ENCODE data around the gene HHAT. TPM values are rescaled to one million over a fixed set of nuclear protein-coding genes. Genes with fewer than 3 reads are reported as not detected.

HHAT gene
- total RNA-seq, 1 experiment from 2014 or later: 1.0 TPM

- no peaks in the 10 kb centered on the region; the same call in 1 of the 2 replicates for H3K27me3 ChIP-seq (ENCODE audit: control insufficient read depth, insufficient read depth, low read length)
- H3K4me3 ChIP-seq (ENCODE audit: insufficient read depth, low read depth, low read length): no peak overlapping the region
- no peak for DNase-seq
- H3K36me3 ChIP-seq (replicated peaks; ENCODE audit: control insufficient read depth, insufficient read depth, low read length): no peaks in the 10 kb centered on the region
These were observed 289.7 kb downstream of the HHAT start for GRCh38 chr1:210618369-210618768.

DNA sequence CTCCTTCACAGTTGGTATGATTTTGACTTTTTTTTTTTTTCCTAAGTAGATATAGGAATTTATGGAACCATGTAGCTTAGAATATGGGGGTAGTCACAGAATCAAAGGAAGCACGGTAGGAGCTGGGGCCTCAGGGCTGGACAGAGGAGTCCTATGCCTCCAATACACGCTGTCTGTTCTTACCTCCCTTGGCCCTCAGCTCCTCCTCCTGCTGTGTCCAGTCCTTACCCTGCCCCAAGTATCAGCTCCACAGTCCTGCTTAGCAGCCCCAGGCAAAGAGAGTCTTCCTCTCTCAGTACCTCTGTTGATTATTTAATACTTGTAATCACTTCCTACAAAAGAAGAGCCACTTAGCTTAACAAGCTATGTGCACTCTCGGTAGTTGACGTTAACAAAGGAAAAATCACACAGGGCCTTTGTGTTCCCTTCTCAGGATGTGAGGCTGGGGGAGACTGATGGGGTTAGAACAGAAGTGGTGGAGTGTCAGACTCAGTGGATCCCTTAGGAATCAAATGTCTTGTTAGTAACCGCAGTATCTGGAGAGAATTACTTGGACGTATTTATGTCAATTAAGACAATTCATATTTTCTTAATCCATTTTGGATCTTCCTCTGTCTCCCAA is 292.3 kb downstream of the HHAT start:
- H3K36me3 ChIP-seq (replicated peaks; ENCODE audit: control insufficient read depth, insufficient read depth, low read length): no peaks in the 10 kb centered on the region
- H3K4me3 ChIP-seq (ENCODE audit: insufficient read depth, low read depth, low read length): no peak overlapping the region
- H3K27me3 ChIP-seq (ENCODE audit: control insufficient read depth, insufficient read depth, low read length): no peaks in the 10 kb centered on the region; the same call in 1 of the 2 replicates
- no peak for DNase-seq

GRCh38 chr1:210621712-210622111 is 293.0 kb downstream of the HHAT start:
- Histone ChIP-seq H3K36me3 (replicated peaks; ENCODE audit: control insufficient read depth, insufficient read depth, low read length) (no peaks in the 10 kb centered on the region), H3K4me3 (ENCODE audit: insufficient read depth, low read depth, low read length) (no peak overlapping the region), H3K27me3 (ENCODE audit: control insufficient read depth, insufficient read depth, low read length) (no peaks in the 10 kb centered on the region; the same call in 1 of the 2 replicates)
- DNase-seq: no peak

- DNase-seq: no peak
- Histone ChIP-seq H3K27me3 (ENCODE audit: control insufficient read depth, insufficient read depth, low read length) (no peaks in the 10 kb centered on the region), H3K4me3 (ENCODE audit: insufficient read depth, low read depth, low read length) (no peak overlapping the region), H3K36me3 (replicated peaks; ENCODE audit: control insufficient read depth, insufficient read depth, low read length) (no peaks in the 10 kb centered on the region)
These were observed 296.0 kb downstream of the HHAT start for GRCh38 chr1:210624722-210625121.

GRCh38 chr1:210625715-210626114 is 297.0 kb downstream of the HHAT start:
- no peaks in the 10 kb centered on the region for H3K36me3 ChIP-seq (replicated peaks; ENCODE audit: control insufficient read depth, insufficient read depth, low read length)
- no peaks in the 10 kb centered on the region for H3K27me3 ChIP-seq (ENCODE audit: control insufficient read depth, insufficient read depth, low read length)
- no peak overlapping the region for H3K4me3 ChIP-seq (ENCODE audit: insufficient read depth, low read depth, low read length)
- DNase-seq: no peak

DNA sequence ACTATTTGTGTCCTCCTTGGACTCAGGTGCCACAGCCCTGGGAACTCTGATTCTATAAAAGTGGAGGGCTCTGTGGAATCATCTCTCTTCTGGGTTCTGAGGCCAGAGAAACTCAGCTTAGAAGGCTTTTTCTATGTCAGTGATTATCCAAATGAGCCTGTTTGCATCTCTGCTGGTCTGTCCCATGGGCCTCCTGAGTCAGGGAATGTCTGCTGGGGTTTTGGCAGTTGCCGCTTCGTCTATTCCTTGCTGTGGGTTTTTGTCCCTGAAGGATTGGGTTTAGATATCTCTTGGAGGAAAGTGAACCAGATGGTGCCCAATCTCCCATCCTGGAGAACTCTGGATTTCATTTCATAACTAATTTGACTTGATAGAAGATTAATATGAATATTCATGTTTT is 297.6 kb downstream of the HHAT start:
- DNase-seq: no peak
- H3K27me3 ChIP-seq (ENCODE audit: control insufficient read depth, insufficient read depth, low read length): no peaks in the 10 kb centered on the region
- H3K4me3 ChIP-seq (ENCODE audit: insufficient read depth, low read depth, low read length): no peak overlapping the region
- H3K36me3 ChIP-seq (replicated peaks; ENCODE audit: control insufficient read depth, insufficient read depth, low read length): no peaks in the 10 kb centered on the region

DNA sequence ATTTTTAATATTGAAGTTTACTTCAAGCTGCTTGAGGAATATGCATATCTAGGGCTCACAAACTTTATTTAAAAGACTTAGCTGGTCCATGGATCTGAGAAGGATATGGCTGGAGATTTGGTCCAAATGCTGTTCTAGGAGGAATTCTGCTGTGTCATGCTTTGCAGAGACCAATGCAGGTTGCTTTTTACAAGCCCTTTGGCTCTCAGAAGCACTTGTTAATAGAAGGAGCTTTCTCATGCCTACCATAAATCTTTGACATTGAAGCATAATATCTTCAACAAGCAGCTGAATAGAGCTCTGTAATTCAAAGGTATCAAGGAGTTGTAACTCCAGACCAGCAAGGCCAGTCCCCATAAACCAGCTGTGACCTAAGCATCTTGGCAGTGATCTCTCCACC is 299.1 kb downstream of the HHAT start:
- no peaks in the 10 kb centered on the region for H3K27me3 ChIP-seq (ENCODE audit: control insufficient read depth, insufficient read depth, low read length)
- no peaks in the 10 kb centered on the region for H3K36me3 ChIP-seq (replicated peaks; ENCODE audit: control insufficient read depth, insufficient read depth, low read length)
- H3K4me3 ChIP-seq (ENCODE audit: insufficient read depth, low read depth, low read length): no peak overlapping the region
- no peak for DNase-seq

- Histone ChIP-seq H3K4me3 (ENCODE audit: insufficient read depth, low read depth, low read length) (no peak overlapping the region), H3K36me3 (replicated peaks; ENCODE audit: control insufficient read depth, insufficient read depth, low read length) (no peaks in the 10 kb centered on the region), H3K27me3 (ENCODE audit: control insufficient read depth, insufficient read depth, low read length) (no peaks in the 10 kb centered on the region)
- DNase-seq: no peak
These were observed 300.6 kb downstream of the HHAT start for GRCh38 chr1:210629276-210629675.

GRCh38 chr1:210631399-210631798 is 302.7 kb downstream of the HHAT start:
- DNase-seq: no peak
- Histone ChIP-seq H3K4me3 (ENCODE audit: insufficient read depth, low read depth, low read length) (no peak overlapping the region), H3K27me3 (ENCODE audit: control insufficient read depth, insufficient read depth, low read length) (no peaks in the 10 kb centered on the region), H3K36me3 (replicated peaks; ENCODE audit: control insufficient read depth, insufficient read depth, low read length) (no peaks in the 10 kb centered on the region)

GRCh38 chr1:210633140-210633539 is 304.4 kb downstream of the HHAT start:
- Histone ChIP-seq H3K27me3 (ENCODE audit: control insufficient read depth, insufficient read depth, low read length) (no peaks in the 10 kb centered on the region), H3K4me3 (ENCODE audit: insufficient read depth, low read depth, low read length) (no peak overlapping the region), H3K36me3 (replicated peaks; ENCODE audit: control insufficient read depth, insufficient read depth, low read length) (no peaks in the 10 kb centered on the region)
- no peak for DNase-seq

DNA sequence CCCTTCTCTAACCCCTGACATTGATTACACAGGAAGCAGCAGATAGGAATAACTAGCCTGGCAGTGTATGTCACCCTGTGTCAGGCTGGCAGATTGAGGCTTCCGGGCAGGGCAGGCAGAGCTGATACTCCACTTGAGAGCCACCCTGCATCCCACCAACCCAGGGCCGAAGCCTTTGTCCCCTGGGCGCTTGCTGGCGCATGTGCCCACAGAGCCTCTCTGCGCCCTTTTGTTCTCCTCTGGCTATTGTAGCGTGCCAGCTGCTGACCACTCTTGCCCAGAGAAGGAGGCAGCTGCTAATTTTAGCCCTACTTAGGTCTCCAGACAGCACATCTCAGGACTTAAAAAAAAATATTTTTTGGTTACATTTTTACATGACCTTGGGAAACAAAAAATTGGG is 304.9 kb downstream of the HHAT start:
- no peak for DNase-seq
- no peaks in the 10 kb centered on the region for H3K27me3 ChIP-seq (ENCODE audit: control insufficient read depth, insufficient read depth, low read length)
- no peak overlapping the region for H3K4me3 ChIP-seq (ENCODE audit: insufficient read depth, low read depth, low read length)
- no peaks in the 10 kb centered on the region for H3K36me3 ChIP-seq (replicated peaks; ENCODE audit: control insufficient read depth, insufficient read depth, low read length)

- no peaks in the 10 kb centered on the region for H3K36me3 ChIP-seq (replicated peaks; ENCODE audit: control insufficient read depth, insufficient read depth, low read length)
- no peaks in the 10 kb centered on the region for H3K27me3 ChIP-seq (ENCODE audit: control insufficient read depth, insufficient read depth, low read length)
- H3K4me3 ChIP-seq (ENCODE audit: insufficient read depth, low read depth, low read length): no peak overlapping the region
- DNase-seq: no peak
These were observed 306.4 kb downstream of the HHAT start for GRCh38 chr1:210635108-210635507.

DNA sequence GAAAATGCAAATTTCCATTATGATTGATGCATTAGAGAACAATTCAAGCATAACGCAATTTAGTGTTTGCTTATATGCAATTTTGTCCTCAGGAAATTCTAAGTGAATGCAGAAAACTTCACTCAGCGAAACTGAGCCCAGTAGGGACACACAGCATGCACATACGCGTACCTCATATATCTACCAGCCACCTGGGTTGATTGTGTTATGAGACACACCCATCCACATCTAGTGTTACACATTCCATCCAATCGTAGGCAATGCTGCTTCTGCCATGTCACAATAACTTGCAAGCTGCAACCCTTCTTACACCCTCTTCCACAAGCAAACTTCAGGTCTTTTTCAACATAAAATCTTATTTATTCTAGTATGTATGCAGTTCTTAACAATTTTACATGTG is 312.9 kb downstream of the HHAT start:
- H3K27me3 ChIP-seq (ENCODE audit: control insufficient read depth, insufficient read depth, low read length): no peaks in the 10 kb centered on the region
- no peaks in the 10 kb centered on the region for H3K36me3 ChIP-seq (replicated peaks; ENCODE audit: control insufficient read depth, insufficient read depth, low read length)
- no peak overlapping the region for H3K4me3 ChIP-seq (ENCODE audit: insufficient read depth, low read depth, low read length)
- no peak for DNase-seq

DNA sequence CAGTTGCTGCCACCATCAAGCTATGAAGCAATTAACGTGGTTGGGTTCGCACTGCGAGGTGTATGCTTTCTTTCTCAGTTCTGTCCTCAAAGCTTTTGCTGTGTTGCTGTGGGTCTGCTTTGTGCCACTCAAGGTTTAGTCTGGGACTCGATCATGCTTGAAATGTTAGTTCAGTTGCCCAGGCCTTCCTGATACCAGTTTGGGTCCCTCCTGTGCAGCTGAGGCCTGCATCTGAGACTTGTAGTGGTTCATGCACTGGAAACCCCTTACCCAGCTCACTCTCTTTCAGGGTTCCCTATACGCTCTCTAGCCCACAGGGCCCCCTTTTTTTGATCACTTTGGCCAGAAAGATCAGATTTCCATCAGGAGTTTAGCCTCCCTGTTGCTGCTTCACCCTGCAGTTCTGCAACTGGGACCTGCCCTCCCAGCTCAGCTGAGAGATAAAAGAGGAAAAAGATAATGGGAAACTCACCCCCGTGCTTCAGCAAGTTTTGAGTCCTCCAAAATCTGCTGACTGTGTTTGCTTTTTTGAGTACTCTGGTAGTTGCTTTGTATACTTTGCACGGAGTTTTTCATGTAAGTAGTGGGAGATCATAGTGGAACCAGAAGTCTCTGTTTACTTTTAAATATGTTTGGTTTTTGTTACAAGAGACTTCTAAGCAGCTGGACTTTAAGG is 317.0 kb downstream of the HHAT start:
- no peak for DNase-seq
- no peaks in the 10 kb centered on the region for H3K36me3 ChIP-seq (replicated peaks; ENCODE audit: control insufficient read depth, insufficient read depth, low read length)
- H3K4me3 ChIP-seq (ENCODE audit: insufficient read depth, low read depth, low read length): no peak overlapping the region
- H3K27me3 ChIP-seq (ENCODE audit: control insufficient read depth, insufficient read depth, low read length): no peaks in the 10 kb centered on the region

DNA sequence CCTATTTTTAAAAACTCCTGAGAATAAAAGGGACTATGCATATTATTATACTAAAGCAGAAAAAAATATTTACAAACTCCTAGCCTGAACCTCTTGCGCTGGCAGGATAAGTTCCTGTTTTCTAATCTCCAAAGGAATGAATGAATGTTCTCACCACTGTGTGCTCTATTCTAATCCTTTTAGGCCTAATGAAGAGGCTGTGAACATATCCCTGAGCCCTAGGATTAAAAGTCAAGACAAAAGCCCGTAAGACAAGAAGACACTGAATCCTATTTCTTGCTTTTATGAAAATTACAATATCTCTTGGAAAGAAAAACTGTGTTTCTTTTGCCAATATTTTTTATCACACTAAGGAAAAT is 317.5 kb downstream of the HHAT start:
- no peak for DNase-seq
- Histone ChIP-seq H3K4me3 (ENCODE audit: insufficient read depth, low read depth, low read length) (no peak overlapping the region), H3K27me3 (ENCODE audit: control insufficient read depth, insufficient read depth, low read length) (no peaks in the 10 kb centered on the region), H3K36me3 (replicated peaks; ENCODE audit: control insufficient read depth, insufficient read depth, low read length) (no peaks in the 10 kb centered on the region)

Data from H7 (cell line).